GM18907 (cell line): ENCODE measurements around the gene PRSS33.

ENCODE experiments used
- ATAC-seq: cut with Tn5 transposase; IDR thresholded peaks from one replicate; pipeline ENCODE4 v1.9.1; 2021; ENCODE audit warnings: mild to moderate bottlenecking, moderate library complexity; ENCODE audit not compliant: unreplicated experiment

The PRSS33 gene

DNA sequence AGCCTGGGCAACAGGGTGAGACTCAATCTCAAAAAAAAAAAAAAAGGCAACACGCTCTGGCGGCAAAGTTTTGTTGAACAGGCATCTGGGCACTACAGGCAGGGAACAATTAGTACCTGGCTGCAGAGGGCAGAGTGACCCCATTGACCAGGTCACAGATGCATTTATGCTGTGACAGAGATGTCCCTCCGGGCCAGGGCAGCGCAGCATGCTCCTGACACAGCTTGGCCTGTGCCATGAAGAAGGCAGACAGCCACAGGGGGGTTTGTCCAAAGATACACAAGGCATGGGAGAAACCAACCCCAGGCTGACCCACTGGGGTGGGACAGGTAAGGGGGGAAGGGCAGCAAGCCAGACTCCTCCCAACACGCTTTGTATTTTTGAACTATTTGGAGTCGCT lies 42.6 kb downstream of the PRSS33 start:
- no peak for ATAC-seq

DNA sequence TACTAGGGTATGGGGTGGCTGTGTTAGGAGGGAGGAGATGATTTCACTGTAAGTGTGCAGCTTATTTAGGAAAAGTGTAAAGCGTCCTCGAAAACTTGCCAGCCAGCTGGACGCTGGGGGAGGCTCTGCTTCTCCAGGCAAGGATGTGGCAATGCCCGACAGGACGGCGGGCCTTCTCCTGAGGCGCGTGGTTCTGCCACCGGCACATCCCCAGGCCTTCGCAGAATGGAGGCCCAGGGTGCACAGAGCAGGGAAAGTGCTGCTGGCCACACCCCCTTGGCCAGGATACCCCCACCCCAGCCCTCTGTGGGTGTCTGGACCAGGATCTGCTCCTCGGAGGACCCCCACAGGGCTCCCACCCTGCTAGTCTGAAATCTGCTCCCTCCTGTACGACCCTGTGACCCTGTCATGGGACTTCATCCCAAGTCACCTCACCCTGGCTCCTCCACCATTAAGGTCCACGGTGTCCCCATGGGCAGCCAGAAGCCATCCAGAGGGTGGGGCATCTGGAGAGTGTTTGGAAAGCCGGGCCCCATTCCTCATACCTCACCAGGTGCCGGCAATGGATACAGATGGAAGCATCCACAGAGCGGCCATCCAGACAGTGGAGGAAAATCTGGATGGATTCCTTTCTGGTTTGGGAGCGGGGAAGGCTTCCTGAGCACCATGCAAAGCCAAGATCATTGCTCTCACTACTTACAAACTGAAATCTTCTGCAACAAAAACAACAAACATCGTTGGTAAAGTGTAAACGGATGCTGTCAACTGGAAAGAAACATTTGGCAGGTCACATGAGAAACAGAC lies 44.2 kb downstream of the PRSS33 start:
- ATAC-seq, result no peak

DNA sequence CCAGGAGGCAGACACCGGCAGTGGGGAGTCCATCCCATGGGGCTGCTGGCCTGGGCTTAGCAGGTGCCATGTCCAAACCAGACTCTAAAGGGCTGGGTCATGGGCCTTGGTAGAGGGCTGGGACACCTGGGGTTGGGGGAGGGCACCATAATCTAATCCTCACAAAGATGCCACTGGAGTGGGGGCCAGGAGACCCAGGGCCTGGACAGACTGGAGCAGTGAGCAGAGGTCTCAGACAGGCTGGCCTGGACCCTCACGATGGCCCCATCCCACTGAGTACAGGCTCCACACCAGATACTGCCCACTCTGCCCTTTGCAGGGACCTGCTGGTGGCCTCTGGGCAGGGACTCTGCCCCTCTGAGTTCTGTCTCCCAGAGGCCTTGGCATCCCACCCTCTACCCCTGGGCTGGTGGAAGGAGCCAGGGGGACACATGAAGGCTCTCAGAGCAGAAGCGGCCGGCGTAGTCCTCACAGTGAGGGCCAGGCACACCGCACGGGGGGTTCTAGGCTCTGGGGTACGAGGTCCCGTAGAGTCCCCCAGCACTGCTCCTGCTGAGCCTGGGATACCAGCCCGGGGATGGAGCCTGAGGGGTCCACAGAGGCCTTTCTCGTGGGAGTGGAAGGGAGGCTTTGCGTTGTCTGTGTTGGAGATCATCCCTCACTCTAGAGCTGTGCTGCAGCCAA lies 44.9 kb downstream of the PRSS33 start:
- no peak for ATAC-seq

DNA sequence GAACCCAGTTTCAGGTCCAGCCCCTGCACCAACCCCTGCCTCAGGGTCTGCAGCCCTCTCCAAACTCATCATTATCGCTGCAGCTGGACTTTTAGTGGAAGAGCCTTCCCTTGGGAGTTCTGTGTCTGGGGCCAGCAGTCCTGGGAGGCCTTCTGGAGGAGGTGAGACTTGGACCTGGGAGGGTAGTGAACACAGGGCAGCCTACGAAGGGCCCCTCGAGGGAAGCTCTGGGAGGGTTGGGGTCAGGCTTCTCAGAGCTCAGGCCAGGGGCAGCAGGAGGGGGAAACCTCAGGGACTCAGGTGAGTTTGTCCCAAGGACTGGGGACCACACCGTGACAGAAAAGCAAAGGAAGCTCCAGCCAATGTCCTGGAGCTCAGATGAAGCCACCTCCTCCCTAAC lies 46.2 kb downstream of the PRSS33 start:
- ATAC-seq, result no peak

DNA sequence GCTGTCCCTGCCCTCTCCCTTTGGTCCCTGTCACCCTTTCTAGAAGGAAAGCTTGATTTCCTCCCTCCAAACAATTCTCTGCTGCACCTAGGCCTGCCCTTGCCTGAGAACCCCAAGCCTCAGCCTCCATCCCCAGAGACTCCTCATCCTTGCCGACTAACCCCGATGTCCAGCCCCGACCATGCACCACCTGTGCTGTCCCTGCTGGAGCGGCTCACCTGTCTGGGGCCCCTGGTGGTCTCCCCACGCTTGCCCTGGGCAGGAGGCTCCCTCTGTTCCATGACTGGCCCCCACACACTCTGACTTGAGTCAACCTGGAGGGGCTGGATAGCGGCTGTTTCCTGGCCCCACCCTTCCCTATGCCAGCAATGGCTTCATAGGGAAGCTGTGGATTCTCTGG lies 46.9 kb downstream of the PRSS33 start:
- ATAC-seq, result no peak

DNA sequence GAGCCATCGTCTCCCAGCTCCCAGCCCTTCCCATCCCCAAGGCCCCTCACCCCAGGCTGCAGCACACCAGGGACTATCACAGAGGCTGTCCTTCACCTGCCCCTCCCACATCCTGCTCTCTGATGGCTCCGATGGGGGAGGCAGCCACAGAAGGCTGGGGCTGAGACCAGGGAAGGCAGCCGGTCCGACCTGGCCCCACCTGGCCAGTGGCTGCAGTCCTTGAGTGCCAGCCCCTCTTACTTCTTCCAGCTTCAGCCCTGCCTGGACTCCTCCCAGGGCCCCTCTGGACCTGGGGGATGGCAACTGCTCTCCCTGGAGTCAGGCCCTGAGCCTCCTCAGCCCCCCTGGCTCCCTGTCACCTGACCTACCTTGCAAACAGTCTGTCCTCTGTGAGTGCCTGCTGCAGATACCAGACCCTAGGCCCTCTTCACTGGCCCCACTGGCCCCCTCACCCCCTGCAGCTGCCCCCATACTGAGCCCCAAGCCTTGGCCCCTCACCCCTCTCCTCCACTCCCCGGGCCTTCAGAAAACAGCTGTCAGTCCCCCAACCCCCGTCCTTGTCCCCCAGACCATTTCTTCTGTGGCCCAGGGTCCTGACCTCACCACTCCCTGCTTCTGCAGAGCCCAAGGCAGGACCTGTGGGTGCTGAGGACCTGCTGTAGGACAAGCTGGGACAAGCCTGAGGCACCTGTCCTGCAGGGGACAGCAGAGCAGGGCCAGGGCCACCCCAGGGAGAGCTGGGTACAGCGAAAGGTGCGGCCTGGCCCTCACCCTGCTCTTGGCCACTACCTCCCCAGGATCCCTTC lies 47.5 kb downstream of the PRSS33 start:
- ATAC-seq, result no peak

DNA sequence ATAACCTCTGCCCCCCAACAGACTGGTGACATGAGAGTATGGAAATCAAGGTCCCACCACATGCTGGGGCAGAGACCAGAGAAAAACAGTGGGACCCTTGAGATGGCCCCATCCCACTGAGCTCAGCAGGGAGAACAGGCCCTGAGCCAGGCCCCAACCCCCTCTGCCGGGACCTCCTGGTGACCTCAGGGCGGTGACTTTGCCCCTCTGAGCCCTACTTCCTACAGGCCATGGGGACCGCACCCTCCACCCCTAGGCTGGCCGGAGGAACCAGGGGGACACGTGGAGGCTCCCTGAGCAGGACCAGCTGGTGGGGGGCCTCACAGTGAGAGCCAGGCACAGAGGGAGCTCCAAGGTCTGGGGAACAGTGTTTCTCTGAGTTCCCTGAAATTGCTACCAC lies 48.7 kb downstream of the PRSS33 start:
- ATAC-seq, result no peak

DNA sequence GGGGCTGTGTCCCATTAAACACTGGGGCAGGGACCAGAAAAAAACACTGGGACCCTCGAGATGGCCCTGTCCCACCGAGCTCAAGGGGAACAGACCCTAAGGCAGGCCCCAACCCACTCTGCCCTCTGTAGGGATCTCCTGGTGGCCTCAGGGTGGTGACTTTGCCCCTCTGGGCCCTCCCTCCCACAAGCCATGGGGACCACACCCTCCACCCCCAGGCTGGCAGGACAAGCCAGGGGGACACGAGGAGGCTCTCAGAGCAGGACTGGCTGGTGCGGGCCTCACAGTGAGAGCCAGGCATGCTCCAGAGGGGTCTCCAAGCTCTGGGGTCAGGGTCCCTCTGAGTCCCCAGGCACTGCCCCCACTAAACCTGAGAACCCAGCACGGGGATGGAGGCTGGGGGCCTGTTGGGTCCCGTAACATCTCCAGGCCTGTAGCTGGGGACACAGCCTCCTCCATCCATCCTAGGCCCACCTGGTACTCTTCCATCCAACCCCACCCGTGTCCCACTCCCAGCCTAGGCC lies 49.4 kb downstream of the PRSS33 start:
- no peak for ATAC-seq

DNA sequence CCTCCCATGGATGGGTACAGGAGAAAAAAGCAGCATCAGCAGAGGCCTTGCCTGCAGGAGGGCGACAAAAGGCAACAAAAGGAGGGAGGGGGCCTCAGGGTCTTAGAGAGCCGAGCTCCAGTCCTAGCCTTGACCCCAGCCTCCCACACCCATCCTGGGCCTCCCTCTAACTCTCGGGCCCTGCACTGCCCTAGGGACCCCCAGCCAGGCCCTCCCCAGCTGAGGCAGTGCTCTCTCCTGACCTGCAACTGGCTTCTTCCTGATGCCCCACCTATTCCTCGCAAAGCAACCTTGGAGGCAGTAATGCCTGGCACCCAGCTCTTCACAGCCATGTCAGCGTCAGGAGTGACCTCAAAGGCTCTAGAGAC lies 50.1 kb downstream of the PRSS33 start:
- no peak for ATAC-seq

DNA sequence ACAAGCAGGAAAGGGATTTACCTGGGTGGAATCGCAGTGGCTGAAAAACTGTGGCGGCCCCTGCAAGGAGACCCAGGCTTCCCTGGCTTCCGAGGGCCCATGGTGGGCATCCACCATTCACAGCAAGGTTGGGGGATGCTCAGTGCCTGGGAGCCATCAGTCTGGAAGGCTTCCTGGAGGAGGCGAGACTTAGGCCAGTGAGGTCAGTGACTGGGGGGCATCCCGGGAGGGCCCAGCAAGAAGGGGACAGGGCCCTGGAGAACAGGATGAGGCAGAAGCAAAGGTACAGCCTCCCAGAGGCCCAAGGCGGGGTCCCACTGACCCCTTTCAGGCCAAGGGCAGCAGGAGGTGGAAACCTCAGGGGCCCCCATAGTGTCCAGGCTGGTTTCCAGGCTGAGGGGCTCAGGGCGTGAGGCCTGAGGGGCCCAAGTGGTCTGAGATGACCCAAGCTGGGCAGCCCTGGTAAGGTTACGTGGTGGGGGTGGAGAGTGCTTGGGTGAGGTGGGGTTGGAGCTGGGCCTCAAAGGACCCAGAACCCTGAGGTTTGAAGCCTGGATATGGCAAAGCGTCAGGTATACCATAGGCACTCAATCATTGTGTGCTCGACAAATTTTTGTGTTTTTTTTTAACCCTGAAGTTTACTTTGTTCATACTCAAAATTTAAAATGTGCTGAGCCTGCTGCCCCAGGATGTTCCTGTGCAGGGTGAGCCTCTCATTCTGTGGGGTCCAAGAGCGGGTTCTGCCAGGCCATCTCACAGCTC lies 50.7 kb downstream of the PRSS33 start:
- ATAC-seq, result no peak

DNA sequence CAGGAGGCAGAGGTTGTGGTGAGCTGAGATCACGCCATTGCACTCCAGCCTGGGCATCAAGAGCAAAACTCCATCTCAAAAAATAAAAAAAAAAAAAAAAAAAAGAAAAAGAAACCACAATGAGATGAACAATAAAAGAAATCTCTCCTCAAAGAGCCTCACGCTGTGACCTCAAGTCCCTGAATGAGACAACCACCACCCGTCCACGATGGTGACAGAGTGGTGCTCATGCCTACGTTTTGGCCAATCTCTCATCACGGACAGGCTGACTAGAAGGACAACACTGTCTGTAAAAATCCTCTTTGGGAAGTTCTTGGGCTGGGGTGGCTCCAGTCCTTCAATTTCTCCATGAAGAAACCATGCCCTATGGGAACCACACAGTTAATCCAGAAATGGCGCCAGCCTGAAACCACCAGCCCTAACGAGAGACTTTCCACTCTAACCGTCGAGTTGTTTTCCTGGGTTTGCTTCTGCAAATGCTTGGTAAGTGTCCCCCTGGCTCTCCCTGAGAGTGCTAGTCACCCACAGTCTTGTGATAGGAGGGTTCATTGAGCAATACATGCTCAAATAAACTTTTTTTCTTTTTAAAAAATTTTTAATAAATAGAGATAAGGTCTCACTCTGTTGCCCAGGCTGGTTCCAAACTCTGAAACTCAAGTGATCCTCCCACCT lies 52.4 kb downstream of the PRSS33 start:
- ATAC-seq, result no peak
